OCI-M1 (cell line): Measurements from ENCODE around the gene NHEJ1.

Experiments
- DNase-seq: peaks from one replicate; lab custom pipeline; 2025; lab: John Stamatoyannopoulos, UW

The NHEJ1 gene

GRCh38 chr2:219167997-219168396 is 7.4 kb upstream of the NHEJ1 start:
- DNase-seq, result no peak

GRCh38 chr2:219165058-219165911 is 4.7 kb upstream of the NHEJ1 start:
- no peak for DNase-seq

GRCh38 chr2:219163156-219163555 is 2.5 kb upstream of the NHEJ1 start:
- no peak for DNase-seq

DNA sequence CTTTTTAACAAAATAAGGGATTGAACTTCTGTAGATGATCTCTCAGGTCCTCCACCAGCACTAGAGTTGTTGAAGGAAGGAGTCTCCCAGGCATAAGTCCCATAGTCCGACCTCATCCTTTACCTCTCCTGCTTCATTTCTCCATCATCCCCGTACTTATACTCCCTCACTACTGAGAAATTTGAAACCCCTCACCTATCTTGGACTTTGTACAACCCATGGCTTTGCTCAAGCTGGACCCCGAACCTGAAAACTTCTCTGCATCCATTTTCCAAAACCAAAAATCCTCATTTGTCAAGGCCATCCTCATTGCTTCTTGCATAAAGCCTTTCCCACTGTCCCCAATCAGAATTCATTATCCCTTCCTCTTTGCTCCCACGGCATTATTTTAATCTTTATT is 482 bp upstream of the NHEJ1 start:
- DNase-seq, result no peak

DNA sequence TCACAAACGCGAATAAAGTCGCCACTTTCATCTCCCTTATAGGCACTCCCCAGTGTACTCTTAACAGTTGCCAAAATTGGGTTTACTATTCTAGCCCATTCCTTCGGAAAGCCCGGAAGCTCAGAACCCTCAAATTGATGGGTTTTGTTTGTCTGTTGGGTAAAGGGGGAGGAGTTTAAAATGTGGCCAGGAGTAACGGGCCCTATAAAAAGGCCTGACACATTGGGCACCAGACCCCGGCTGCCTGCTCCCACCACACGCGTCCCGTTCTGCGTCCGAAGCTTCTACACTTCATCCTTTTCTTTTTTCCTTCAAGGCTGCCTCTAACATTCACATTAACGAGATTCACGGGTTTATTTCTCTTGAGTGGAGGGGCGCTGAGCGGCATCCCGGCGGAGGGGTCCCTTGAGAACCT is 837 bp downstream of the NHEJ1 start:
- DNase-seq, result no peak

GRCh38 chr2:219158586-219158985 is 2.0 kb downstream of the NHEJ1 start:
- DNase-seq, result no peak

DNA sequence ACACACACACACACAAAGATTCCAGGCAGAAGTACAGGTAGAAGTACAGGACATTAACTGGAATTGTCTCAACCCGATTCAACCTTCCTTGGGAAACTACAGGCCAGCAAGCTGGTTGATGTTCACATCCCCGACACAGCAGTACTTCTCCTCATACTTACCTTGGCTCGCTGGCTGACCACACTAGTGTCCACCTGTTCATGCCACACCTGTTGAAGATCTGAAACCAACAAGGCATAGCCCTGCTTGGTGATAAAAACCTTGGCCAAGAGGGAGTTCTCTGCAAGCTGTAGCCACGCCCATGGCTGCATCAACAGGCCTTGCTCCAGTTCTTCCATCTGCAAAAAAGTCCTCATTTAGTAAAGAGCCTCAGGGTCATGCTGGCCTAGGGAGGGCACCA is 2.6 kb downstream of the NHEJ1 start:
- no peak for DNase-seq

DNA sequence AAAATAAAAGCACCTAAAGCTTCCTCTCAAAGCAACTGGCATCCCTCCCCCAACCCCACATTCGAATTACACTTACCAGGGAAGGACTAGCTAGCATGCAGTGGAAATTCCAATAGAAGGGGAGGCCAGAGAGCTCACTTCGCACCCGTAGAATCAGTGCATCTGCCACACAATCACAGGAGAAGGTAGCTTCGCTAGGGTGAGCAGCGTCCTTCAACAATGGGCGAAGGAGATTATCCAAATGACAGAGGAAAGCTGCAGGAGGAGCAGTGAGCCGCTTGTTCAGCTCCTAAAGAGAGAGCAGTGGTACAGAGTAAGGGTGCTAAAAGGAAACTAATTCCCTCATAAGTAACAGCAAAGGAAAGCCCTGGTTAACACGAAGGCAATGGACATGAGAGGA is 3.2 kb downstream of the NHEJ1 start:
- DNase-seq, result no peak

DNA sequence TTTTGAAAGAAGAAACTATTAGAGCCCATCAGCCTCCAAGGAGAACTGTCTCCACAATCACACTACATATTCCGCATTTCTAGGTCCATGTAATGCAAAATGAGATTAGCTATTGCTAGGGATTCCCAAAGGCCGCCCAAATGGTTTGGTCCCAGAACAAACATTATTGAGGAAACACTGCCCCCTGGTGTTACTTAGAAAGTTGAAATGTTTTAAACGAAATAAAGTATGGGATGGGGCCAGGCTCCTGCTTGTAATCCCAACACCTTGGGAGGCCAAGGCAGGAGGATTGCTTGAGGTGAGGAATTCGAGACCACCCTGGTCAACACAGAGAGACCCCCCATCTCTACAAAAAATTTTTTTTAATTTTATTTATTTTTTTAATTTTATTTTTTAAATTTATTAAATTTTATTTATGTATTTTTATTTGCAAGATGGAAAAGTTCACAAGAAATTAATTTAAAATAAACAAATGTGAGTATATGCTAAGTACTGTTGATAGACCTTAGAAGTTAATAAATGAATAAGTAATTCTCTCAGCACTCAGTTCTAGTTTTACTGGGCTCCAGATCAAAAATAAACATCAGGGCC is 5.5 kb downstream of the NHEJ1 start:
- DNase-seq, result peak; percentile 92

DNA sequence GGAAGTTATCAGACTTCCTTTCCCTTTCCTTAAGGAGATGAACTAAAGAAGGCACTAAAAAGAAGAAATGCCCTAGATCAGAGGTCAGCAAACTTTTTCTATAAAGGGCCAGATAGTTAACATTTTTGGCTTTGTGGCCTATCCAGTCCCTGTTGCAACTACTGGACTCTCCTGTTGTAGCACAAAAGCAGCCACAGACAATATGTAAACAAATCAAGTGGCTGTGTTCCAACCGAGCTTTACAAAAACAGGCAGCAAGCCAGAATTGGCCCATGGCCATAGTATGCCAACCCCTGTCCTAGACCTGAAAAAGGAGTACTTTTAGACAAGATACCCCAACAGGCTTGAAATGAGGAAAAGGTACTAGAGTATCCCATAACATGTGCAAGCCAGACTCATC is 10.9 kb downstream of the NHEJ1 start:
- DNase-seq, result no peak

DNA sequence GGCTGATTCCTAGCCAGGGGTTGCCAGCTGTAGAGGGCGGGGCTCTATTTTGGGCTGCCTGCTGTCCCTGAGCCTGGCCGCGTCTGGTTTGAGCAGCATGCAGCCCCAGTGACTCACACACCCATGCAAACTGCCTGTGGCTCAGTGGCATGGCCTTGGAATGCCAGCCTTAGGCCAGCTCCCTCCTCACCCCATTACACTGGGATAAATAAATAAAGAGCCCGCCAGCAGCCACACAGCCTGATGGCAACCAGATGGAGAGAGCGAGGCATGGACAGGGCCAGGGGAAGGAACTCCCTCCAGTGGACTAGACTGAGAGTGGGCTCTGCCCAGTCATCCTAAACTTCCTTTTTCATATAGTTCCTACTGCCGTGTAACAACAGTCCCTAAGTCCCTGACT is 18.3 kb downstream of the NHEJ1 start:
- DNase-seq, result peak; percentile 16

DNA sequence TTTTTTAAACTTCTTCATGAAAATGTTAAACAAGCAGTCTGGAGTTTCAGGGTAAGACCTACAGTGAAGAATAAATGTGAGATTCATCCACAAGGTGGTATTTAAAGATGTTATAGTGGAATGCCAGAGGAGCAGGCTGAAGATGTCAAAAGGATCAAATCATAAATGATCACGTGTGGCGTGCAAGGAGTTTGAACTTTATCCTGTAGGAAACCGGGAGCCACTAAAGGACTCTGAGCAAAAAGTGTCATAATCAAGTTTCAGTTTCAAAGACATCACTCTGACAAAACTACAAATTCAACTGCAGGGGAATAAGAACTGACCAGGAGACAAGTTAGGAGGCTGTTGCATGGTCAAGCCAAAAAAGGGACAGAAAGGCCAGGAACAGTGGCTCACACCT is 19.9 kb downstream of the NHEJ1 start:
- no peak for DNase-seq

- peak; percentile 72 for DNase-seq
Observed at GRCh38 chr2:219133976-219134375, 26.6 kb downstream of the NHEJ1 start.

DNA sequence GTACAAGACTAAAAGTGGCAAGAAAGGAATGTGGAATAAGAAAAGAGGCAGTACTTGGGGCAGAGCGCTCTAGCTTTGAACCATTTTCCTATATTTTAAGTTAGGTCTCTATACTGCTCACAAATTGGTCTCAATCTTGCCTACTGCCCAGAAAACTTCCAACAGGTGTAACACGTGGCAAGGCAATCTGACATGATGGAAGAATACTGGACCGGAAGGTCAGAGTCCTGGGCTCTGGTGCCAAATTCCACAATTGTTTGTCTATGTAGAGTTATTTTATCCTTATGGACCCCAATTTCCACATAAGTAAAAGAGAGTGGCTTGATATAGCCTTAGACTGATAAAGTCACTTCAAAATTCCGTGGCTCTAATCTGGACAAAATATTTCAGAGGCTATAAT is 28.9 kb downstream of the NHEJ1 start:
- DNase-seq, result no peak

DNA sequence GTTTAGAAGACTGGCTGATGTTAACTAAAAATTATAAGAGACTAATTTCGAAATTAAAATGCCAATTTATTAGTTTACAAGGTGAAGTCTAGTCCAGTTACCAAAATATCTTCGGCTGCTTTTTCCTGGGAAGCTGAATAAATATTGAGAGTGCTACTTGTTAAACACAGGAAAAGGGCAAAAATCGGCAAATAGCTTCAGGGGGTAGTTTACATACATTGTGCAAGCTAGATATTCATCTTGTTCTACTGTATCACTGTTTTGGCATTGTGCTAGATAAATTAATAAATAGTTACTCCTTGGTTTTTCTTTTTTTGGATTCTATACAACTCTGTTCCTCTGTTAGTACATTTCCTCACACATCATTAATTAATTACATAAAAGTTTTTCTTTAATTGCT is 29.3 kb downstream of the NHEJ1 start:
- no peak for DNase-seq

DNA sequence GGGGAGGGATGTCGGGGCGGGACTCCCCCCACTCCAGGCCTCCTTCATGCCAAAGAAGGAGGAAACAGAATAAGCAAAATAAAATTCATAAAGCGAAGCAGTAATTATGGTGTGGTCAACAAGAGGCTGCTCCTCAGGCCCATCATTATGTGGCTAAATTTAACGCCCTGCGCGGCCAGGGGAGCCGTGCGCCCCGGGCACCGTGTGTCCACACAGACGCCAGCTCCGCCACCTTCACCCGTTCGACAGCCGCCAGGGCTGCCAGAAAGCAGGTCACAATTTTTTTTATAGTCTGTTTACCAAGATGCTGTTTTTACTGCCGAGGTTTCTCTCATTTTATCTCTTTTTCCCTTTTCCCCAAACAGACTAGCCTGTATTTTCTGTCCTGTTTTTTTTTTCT is 31.0 kb downstream of the NHEJ1 start:
- DNase-seq, result no peak

DNA sequence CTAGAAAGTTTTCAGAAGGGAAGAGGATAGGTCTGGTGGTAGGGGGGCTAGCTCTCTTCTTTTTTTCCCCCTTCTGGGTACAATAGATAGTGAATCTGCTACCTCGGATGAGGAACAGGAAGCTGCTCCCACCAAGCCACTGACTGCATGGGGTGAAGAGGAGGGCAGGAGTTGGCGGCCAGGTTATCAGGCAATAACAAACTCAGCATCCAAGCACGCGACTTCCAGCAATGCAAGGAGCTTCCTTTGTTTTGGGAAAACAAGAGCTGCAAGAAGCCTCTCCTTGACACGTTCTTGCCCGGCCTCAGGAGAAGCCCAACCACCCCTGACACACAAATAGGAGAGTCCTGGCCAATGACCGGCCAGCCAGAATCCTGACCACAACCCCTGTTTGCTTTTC is 32.2 kb downstream of the NHEJ1 start:
- peak; percentile 92 for DNase-seq

- DNase-seq, result peak; percentile 40
Observed at GRCh38 chr2:219127037-219127635, 33.5 kb downstream of the NHEJ1 start.

DNA sequence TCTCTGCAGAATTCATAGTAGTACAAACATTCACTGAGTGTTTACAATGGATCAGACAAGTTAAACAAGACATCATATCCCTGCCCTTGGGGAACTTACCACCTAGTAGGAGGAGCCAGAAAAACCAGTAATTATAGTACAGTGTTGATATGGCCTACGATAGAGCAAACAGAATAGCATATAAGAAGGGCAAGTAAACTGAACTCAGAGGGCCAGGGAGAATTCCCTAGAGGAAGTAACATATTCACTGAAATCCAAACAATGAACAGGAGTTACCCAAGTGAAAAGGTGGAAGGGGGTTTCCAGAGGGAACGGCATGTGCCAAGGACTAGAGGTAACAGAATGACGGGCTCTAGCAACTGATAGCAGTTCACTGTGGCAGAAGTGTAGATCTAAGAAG is 34.1 kb downstream of the NHEJ1 start:
- peak; percentile 38 for DNase-seq

GRCh38 chr2:219125886-219126270 is 34.7 kb downstream of the NHEJ1 start:
- no peak for DNase-seq

- peak; percentile 95 for DNase-seq
Observed at GRCh38 chr2:219125225-219125885, 35.3 kb downstream of the NHEJ1 start.

GRCh38 chr2:219124381-219125110 is 36.1 kb downstream of the NHEJ1 start:
- peak; percentile 93 for DNase-seq
